ENCODE results near the gene RAG2. TPM values are rescaled to one million over a fixed set of nuclear protein-coding genes. Genes with fewer than 3 reads are reported as not detected.

RAG2 gene
- total RNA-seq (2012; rRNA removed): not detected in 2 replicates
- not detected in 2 replicates for polyA plus RNA-seq (2012; rRNA removed)
- polyA plus RNA-seq (2012; cell fraction: cytosol; rRNA removed): not detected in 2 replicates
- not detected in 2 replicates for polyA plus RNA-seq (2012; cell fraction: nucleus; rRNA removed; ENCODE audit: low replicate concordance)
- Bru-seq, nascent RNA: not detected
- BruChase-seq, experiment 1, labeled RNA remaining after a 6-hour chase: not detected
- BruChase-seq, experiment 2, labeled RNA remaining after a 2-hour chase: not detected
- long read RNA-seq: 0 reads

- H3K4me2 ChIP-seq (ENCODE audit: low read depth, low read length): no peak within 1 kb of the TSS
- in situ Hi-C loops (cut with MboI; ENCODE audit: low sequenced_read_pairs): no loop called here
- H3K27me3 ChIP-seq (ENCODE audit: control insufficient read depth, insufficient read depth, low read length): no peaks in the 10 kb centered on the region
- no peak within 1 kb of the TSS for H4K8ac ChIP-seq (ENCODE audit: low read depth in 2 of 2, low read length in 2 of 2)
- H3K9me1 ChIP-seq (ENCODE audit: insufficient read depth, low read length): no peaks in the 10 kb centered on the region
- H2AFZ ChIP-seq (replicated peaks; ENCODE audit: low read length, poor library complexity): no peak within 1 kb of the TSS
- no peak within 1 kb of the TSS for H2BK5ac ChIP-seq (ENCODE audit: low read depth, low read length, poor library complexity, severe bottlenecking)
- ChIA-PET CTCF (no interaction called here), POLR2A (ENCODE audit: unreplicated experiment) (no interaction called here)
- H4K91ac ChIP-seq (ENCODE audit: insufficient read depth, low read depth, low read length): no peak within 1 kb of the TSS
- no peaks in the 10 kb centered on the region for H3K36me3 ChIP-seq (ENCODE audit: control insufficient read depth, insufficient read depth, low read length)
- no peak within 1 kb of the TSS for H2AK5ac ChIP-seq (ENCODE audit: low read depth, low read length)
- H3K18ac ChIP-seq (ENCODE audit: low read depth, low read length): no peak within 1 kb of the TSS
- H3K27ac ChIP-seq (ENCODE audit: insufficient read depth, low read length): no peak within 1 kb of the TSS
- DNase-seq (no peak), ATAC-seq (ENCODE audit: low read depth) (no peak)
- H3K4ac ChIP-seq (ENCODE audit: low read depth, low read length): no peak within 1 kb of the TSS
- H2BK20ac ChIP-seq (ENCODE audit: low read depth, low read length): no peak within 1 kb of the TSS
- intact Hi-C loops (cut with micrococcal nuclease): no loop called here
- TF ChIP-seq CTCF (conservative IDR thresholded peaks at IDR 0.05; ENCODE audit: low read depth, low read length) (no peak), MAZ (IDR thresholded peaks at IDR 0.05; ENCODE audit: borderline replicate concordance, low read depth, low read length) (no peak), MXI1 (IDR thresholded peaks at IDR 0.05; ENCODE audit: borderline replicate concordance, low read depth, low read length) (no peak), SMC3 (IDR thresholded peaks at IDR 0.05; ENCODE audit: low read depth, low read length) (no peak), CHD1 (IDR thresholded peaks at IDR 0.05; ENCODE audit: low read depth, low read length) (no peak), CEBPB (IDR thresholded peaks at IDR 0.05; ENCODE audit: low read depth, low read length) (no peak), POLR2A (IDR thresholded peaks at IDR 0.05; ENCODE audit: low read depth, low read length) (no peak), RAD21 (IDR thresholded peaks at IDR 0.05; ENCODE audit: low read length) (no peak), NFE2L2 (IDR thresholded peaks at IDR 0.05; ENCODE audit: low read depth, low read length) (no peak), FOS (IDR thresholded peaks at IDR 0.05; ENCODE audit: low read depth, low read length) (no peak), USF2 (IDR thresholded peaks at IDR 0.05; ENCODE audit: low read depth, low read length) (no peak), BHLHE40 (IDR thresholded peaks at IDR 0.05; ENCODE audit: low read depth, low read length) (no peak)
- no peak within 1 kb of the TSS for H3K4me3 ChIP-seq (ENCODE audit: insufficient read depth, low read depth, low read length)
- no peaks in the 10 kb centered on the region for H3K9me3 ChIP-seq (ENCODE audit: control insufficient read depth, insufficient read depth, low read length)
- H3K4me1 ChIP-seq (ENCODE audit: control insufficient read depth, insufficient read depth, low read length): no peaks in the 10 kb centered on the region
- H3K23ac ChIP-seq (ENCODE audit: low read depth, low read length): no peak within 1 kb of the TSS
- no CpG with 5 or more reads among the region's 2 CpGs for WGBS, 2 experiments (ENCODE audit: extremely low coverage in 2 of 2, insufficient read length in 1 of 2)
- H3K56ac ChIP-seq (ENCODE audit: extremely low read depth, insufficient read depth, low read length): no peak within 1 kb of the TSS
- H2BK15ac ChIP-seq (ENCODE audit: low read depth, low read length): no peak within 1 kb of the TSS
- H3K79me1 ChIP-seq (ENCODE audit: low read depth in 1 of 2, low read length in 2 of 2): 0 out of 4 replicates have a peak, but pooled peaks cover 0 to 5% of the 10 kb centered on the region in 2 experiments
- no peak within 1 kb of the TSS for H4K5ac ChIP-seq (ENCODE audit: low read depth, low read length)
- no peak within 1 kb of the TSS for H3K9ac ChIP-seq (ENCODE audit: low read depth, low read length)
- dilution Hi-C loops (cut with HindIII; ENCODE audit: low sequenced_read_pairs, unreplicated experiment): no loop called here
- no TSS peak for BruUV-seq (replicated peaks)
- H3K14ac ChIP-seq (replicated peaks; ENCODE audit: low read depth, low read length): no peak within 1 kb of the TSS
- no peak within 1 kb of the TSS for H2AK9ac ChIP-seq (replicated peaks; ENCODE audit: low read depth, low read length, poor library complexity)
- H4K20me1 ChIP-seq (ENCODE audit: insufficient read depth, low read length): no peaks in the 10 kb centered on the region
- no peak within 1 kb of the TSS for H2BK120ac ChIP-seq (ENCODE audit: low read depth, low read length)
Measured at GRCh38 chr11:36598051-36598450, at the start of gene RAG2. Gene RAG2 (minus strand): TSS chr11:36598236. CDS start chr11:36594168, 4,068 bp downstream.
